Sigmoid colon (tissue), 3 donors: Measurements from ENCODE around the gene PCBP3.

Experiments
- POLR2A ChIP-seq, 2 donors: fragments of 450-650 bp; IDR thresholded peaks; one replicate each; pipeline ENCODE4 v1.6.1; 2016; ENCODE audit warnings: antibody characterized with exemption in 2 of 2, mild to moderate bottlenecking in 2 of 2, moderate library complexity in 2 of 2
- TF ChIP-seq, protein P1 (sequence below), 4 experiments: fragments of 450-650 bp in 3 of 4; fragments of 200-600 bp in 1 of 4; IDR thresholded peaks; one replicate each; pipeline ENCODE4 v1.5.1; 2016 to 2019; ENCODE audit warnings: antibody characterized with exemption in 4 of 4, mild to moderate bottlenecking in 3 of 4, moderate library complexity in 2 of 4

GRCh38 chr21:45922648-45923047 lies 279.1 kb downstream of the PCBP3 start:
- TF ChIP-seq, protein P1, sequence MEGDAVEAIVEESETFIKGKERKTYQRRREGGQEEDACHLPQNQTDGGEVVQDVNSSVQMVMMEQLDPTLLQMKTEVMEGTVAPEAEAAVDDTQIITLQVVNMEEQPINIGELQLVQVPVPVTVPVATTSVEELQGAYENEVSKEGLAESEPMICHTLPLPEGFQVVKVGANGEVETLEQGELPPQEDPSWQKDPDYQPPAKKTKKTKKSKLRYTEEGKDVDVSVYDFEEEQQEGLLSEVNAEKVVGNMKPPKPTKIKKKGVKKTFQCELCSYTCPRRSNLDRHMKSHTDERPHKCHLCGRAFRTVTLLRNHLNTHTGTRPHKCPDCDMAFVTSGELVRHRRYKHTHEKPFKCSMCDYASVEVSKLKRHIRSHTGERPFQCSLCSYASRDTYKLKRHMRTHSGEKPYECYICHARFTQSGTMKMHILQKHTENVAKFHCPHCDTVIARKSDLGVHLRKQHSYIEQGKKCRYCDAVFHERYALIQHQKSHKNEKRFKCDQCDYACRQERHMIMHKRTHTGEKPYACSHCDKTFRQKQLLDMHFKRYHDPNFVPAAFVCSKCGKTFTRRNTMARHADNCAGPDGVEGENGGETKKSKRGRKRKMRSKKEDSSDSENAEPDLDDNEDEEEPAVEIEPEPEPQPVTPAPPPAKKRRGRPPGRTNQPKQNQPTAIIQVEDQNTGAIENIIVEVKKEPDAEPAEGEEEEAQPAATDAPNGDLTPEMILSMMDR (IDR thresholded peaks at IDR 0.05), result no peak
- no peak for TF ChIP-seq POLR2A (IDR thresholded peaks at IDR 0.05)
